GM12892 (cell line): ENCODE results near the gene ZNF385C.

Experiments
- POLR2AphosphoS5 ChIP-seq: IDR thresholded peaks from 2 replicates; pipeline ENCODE4 v1.6.1; 2011; ENCODE audit warnings: low read depth, low read length, control low read depth
- TAF1 ChIP-seq: IDR thresholded peaks from 2 replicates; pipeline ENCODE4 v1.6.1; 2011; ENCODE audit warnings: low read depth, mild to moderate bottlenecking, control low read depth, low read length, borderline replicate concordance

GRCh38 chr17:42090964-42091790 is 7.1 kb downstream of the ZNF385C start:
- TF ChIP-seq TAF1, result no peak
- TF ChIP-seq POLR2AphosphoS5, result no peak
